Suprapubic skin (tissue), 4 donors: ENCODE measurements around the gene NR1D2. TPM values are rescaled to one million over a fixed set of nuclear protein-coding genes. Genes with fewer than 3 reads are reported as not detected.
A peak's percentile ranks its signal among the peaks of the same experiment; 100 is the strongest.

Experiments used
- DNase-seq, 2 donors: peaks; one replicate each; pipeline ENCODE4 v3.0.0-alpha.2; 2019; ENCODE audit warnings: low spot score in 2 of 2
- H3K27ac ChIP-seq: fragments of 200-600 bp; sonication (generic); one replicate; pipeline ENCODE4 v1.5.1; 2019
- H3K27me3 ChIP-seq: fragments of 200-600 bp; sonication (generic); one replicate; pipeline ENCODE4 v1.5.1; 2019
- H3K36me3 ChIP-seq: fragments of 200-600 bp; sonication (generic); one replicate; pipeline ENCODE4 v1.5.1; 2019
- H3K4me1 ChIP-seq: fragments of 200-600 bp; sonication (generic); one replicate; pipeline ENCODE4 v1.5.1; 2019
- H3K4me3 ChIP-seq: fragments of 200-600 bp; sonication (generic); one replicate; pipeline ENCODE4 v1.5.1; 2019; ENCODE audit warnings: mild to moderate bottlenecking
- H3K9me3 ChIP-seq: fragments of 200-600 bp; sonication (generic); one replicate; pipeline ENCODE4 v1.5.1; 2019
- EP300 ChIP-seq: sonication (generic); formaldehyde crosslinking; IDR thresholded peaks from one replicate; pipeline ENCODE4 v1.6.1; 2017; ENCODE audit warnings: antibody characterized with exemption
- POLR2A ChIP-seq, 2 donors: fragments of 450-650 bp; IDR thresholded peaks; one replicate each; pipeline ENCODE4 v1.6.1; 2017; ENCODE audit warnings: antibody characterized with exemption in 2 of 2, mild to moderate bottlenecking in 2 of 2, moderate library complexity in 2 of 2
- POLR2AphosphoS5 ChIP-seq, 3 donors: sonication (generic); formaldehyde crosslinking; IDR thresholded peaks; one replicate each; pipeline ENCODE4 v1.6.1; 2017; ENCODE audit warnings: antibody characterized with exemption in 3 of 3
- WGBS: methylation state at CpG from one replicate; pipeline ENCODE4 v1.1.5; 2018; 5-methylcytosine and 5-hydroxymethylcytosine counted together
- total RNA-seq, 4 donors: library from RNA; depleted of rRNA; stranded (reverse); fragments of >200 nt; gene quantifications; one replicate each; pipeline ENCODE4 v1.1.0, GENCODE V29; 2016
- TF ChIP-seq, protein P1 (sequence below), 2 donors: fragments of 200-600 bp in 1 of 2; fragments of 450-650 bp in 1 of 2; sonication (generic) in 1 of 2; IDR thresholded peaks; one replicate each; pipeline ENCODE4 v1.5.1; 2016 to 2019; ENCODE audit warnings: antibody characterized with exemption in 2 of 2, mild to moderate bottlenecking in 1 of 2, moderate library complexity in 1 of 2

Gene NR1D2
- total RNA-seq, 4 donors from 2014 or later: 24.4 to 44.1 (median 39.1) TPM

DNA sequence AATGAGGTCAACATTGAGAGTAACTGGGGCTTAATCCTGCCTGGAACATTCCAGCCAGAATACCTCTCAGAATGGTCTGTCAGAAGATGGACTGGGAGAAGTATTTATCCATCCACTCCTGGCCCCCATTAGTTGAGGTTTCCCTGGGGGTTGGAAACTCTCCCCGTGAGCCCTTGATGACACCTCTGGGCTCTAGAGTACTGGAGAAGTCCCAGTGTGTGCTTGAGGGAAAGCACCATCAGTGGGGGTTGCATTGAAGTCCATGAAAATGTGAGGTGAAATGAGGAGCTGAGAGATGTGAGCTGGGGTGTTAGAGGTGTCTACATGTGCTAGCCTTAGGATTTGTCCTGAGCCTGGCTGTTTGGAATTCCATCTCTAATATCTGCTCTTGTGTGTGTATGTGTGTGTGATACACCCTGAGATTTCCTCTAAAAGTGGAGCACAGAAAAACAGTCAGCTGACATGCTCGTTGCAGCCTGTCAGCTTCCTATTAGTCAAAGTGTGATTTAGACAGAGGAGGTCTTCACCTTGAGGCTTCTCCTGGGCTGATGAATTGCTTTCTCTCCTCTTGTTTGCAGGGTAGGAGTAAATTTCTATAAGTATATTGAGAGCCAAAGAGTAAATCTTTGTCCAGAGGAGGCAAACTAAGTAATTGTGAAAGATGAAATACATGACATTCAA lies 67.6 kb downstream of the NR1D2 start:
- no peaks in the 10 kb centered on the region for H3K9me3 ChIP-seq
- TF ChIP-seq POLR2A (IDR thresholded peaks at IDR 0.05) (no peak), EP300 (no peak), POLR2AphosphoS5 (IDR thresholded peaks at IDR 0.05) (no peak)
- TF ChIP-seq, protein P1, sequence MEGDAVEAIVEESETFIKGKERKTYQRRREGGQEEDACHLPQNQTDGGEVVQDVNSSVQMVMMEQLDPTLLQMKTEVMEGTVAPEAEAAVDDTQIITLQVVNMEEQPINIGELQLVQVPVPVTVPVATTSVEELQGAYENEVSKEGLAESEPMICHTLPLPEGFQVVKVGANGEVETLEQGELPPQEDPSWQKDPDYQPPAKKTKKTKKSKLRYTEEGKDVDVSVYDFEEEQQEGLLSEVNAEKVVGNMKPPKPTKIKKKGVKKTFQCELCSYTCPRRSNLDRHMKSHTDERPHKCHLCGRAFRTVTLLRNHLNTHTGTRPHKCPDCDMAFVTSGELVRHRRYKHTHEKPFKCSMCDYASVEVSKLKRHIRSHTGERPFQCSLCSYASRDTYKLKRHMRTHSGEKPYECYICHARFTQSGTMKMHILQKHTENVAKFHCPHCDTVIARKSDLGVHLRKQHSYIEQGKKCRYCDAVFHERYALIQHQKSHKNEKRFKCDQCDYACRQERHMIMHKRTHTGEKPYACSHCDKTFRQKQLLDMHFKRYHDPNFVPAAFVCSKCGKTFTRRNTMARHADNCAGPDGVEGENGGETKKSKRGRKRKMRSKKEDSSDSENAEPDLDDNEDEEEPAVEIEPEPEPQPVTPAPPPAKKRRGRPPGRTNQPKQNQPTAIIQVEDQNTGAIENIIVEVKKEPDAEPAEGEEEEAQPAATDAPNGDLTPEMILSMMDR (IDR thresholded peaks at IDR 0.05): no peak
- no peak for DNase-seq
- no peak overlapping the region for H3K27ac ChIP-seq
- H3K27me3 ChIP-seq: no peaks in the 10 kb centered on the region
- peaks cover 17% of the 10 kb centered on the region for H3K4me1 ChIP-seq
- H3K4me3 ChIP-seq: no peak overlapping the region
- no peaks in the 10 kb centered on the region for H3K36me3 ChIP-seq
- 42% methylated on average over 2 of the region's 2 CpGs for WGBS

DNA sequence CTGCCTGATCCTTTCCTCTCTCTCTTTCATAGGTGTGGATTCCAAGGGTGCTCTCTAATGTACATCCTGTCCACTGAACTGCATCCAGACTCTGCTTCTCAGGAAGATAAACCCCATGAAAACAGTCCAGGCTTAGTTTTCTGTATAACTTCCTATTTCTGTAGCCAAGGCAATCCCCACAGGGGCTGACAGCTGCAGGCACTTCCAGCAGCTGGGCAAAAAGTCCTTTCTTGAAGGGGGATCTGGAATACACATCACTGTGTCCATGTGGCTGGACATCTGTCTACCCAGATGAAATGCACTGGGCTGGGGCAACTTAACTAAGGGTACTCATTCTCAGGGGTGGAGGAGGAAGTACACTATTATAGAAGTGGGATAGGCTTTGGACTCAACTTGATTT lies 72.2 kb downstream of the NR1D2 start:
- no peak overlapping the region for H3K27ac ChIP-seq
- H3K27me3 ChIP-seq: no peaks in the 10 kb centered on the region
- no peak for DNase-seq
- TF ChIP-seq POLR2A (IDR thresholded peaks at IDR 0.05): no peak
- TF ChIP-seq, protein P1 (IDR thresholded peaks at IDR 0.05): no peak
- TF ChIP-seq EP300: no peak
- TF ChIP-seq POLR2AphosphoS5 (IDR thresholded peaks at IDR 0.05): no peak
- H3K9me3 ChIP-seq: no peaks in the 10 kb centered on the region
- peaks cover 25% of the 10 kb centered on the region for H3K4me1 ChIP-seq
- H3K36me3 ChIP-seq: no peaks in the 10 kb centered on the region
- H3K4me3 ChIP-seq: no peak overlapping the region

GRCh38 chr3:24018784-24019570 lies 73.9 kb downstream of the NR1D2 start:
- peaks cover 23% of the 10 kb centered on the region for H3K4me1 ChIP-seq
- DNase-seq: peak in 1 of 2 donors; percentile 66
- H3K4me3 ChIP-seq: peak overlapping the region; percentile 36
- no peaks in the 10 kb centered on the region for H3K36me3 ChIP-seq
- 72% methylated on average over 14 of the region's 26 CpGs for WGBS
- TF ChIP-seq, protein P1 (IDR thresholded peaks at IDR 0.05): no peak
- no peak for TF ChIP-seq EP300
- TF ChIP-seq POLR2AphosphoS5 (IDR thresholded peaks at IDR 0.05): no peak
- no peak for TF ChIP-seq POLR2A (IDR thresholded peaks at IDR 0.05)
- no peaks in the 10 kb centered on the region for H3K9me3 ChIP-seq
- H3K27ac ChIP-seq: peak overlapping the region; percentile 87
- no peaks in the 10 kb centered on the region for H3K27me3 ChIP-seq

GRCh38 chr3:24019585-24019984 lies 74.5 kb downstream of the NR1D2 start:
- Histone ChIP-seq H3K4me3 (no peak overlapping the region), H3K27ac (peak overlapping the region; percentile 87), H3K9me3 (no peaks in the 10 kb centered on the region), H3K4me1 (peaks cover 23% of the 10 kb centered on the region), H3K27me3 (no peaks in the 10 kb centered on the region), H3K36me3 (no peaks in the 10 kb centered on the region)
- 72% methylated on average over 3 of the region's 4 CpGs for WGBS
- no peak for DNase-seq
- TF ChIP-seq POLR2A (IDR thresholded peaks at IDR 0.05) (no peak), POLR2AphosphoS5 (IDR thresholded peaks at IDR 0.05) (no peak), EP300 (no peak)
- TF ChIP-seq, protein P1 (IDR thresholded peaks at IDR 0.05): no peak

DNA sequence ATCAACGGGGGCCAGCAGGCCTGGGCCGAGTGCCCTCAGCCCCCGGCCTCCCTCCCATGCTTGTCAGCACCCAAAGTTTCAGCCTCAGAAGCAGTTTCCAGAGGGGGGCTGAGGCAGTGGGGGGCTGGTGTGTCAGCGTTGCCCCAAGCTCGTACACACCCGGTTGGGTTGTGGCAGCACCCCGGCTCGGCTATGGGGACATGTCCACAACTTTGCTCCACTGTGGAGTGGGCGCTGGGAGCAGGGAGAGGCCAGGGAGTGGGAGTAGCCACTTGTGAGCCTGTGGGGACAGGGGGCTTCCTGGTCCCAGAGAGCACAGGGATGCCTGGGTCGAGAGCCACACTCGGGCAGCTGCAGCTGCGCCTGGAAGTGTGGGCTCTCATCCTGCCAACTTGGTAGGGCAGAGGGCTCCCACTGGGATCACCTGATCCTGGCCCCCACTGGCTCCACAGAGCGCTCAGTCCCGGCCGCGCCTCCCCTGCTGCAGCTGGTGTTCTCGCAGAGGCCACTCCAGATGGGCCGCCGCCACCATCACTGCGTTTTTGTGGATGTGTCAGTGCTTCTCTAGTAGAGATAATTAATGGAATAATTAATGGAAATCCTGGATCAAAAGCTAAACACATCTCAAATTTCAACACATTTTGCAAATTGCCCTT lies 75.1 kb downstream of the NR1D2 start:
- no peak overlapping the region for H3K4me3 ChIP-seq
- TF ChIP-seq, protein P1 (IDR thresholded peaks at IDR 0.05): no peak
- TF ChIP-seq POLR2AphosphoS5 (IDR thresholded peaks at IDR 0.05): no peak
- TF ChIP-seq POLR2A (IDR thresholded peaks at IDR 0.05): no peak
- no peak for TF ChIP-seq EP300
- no peaks in the 10 kb centered on the region for H3K27me3 ChIP-seq
- no peaks in the 10 kb centered on the region for H3K9me3 ChIP-seq
- WGBS: 85% methylated on average over 11 of the region's 20 CpGs
- DNase-seq: no peak
- peaks cover 23% of the 10 kb centered on the region for H3K4me1 ChIP-seq
- no peaks in the 10 kb centered on the region for H3K36me3 ChIP-seq
- H3K27ac ChIP-seq: peak overlapping the region; percentile 87
